Measurements from ENCODE around the gene ESRRA.
A peak's percentile ranks its signal among the peaks of the same experiment; 100 is the strongest.

Gene ESRRA

DNA sequence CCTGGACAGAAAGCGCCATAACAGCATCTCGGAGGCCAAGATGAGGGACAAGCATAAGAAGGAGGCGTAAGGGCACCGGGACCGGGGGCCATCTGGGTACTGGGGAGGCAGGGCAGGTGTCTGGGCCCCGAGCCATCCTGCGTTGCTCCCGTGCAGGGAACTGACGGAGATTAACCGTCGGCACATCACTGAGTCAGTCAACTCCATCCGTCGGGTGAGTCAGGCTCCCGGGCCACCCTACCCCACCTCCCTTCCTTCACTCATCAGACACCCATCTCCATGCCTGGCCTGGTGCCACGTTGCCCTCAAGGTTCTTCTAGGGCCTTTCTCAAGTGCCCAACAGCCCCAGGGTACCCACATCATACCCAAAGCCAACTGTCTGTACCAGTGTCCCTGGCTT lies 39.0 kb upstream of the ESRRA start:
- WGBS (ENCODE audit: insufficient coverage): 98% methylated on average over 14 of the region's 15 CpGs
- CTCF ChIA-PET: interaction anchor here (0.6 to 11.4 kb wide), 4 partner anchors 12 to 67 kb away, joined by 3 to 106 read pairs (median 20); partner anchors contain the start of genes FERMT3, PLCB3 and PPP1R14B
- no peak for DNase-seq
- peaks cover 0 to 46% (median 26%) of the 10 kb centered on the region in 4 experiments for H3K36me3 ChIP-seq (ENCODE audit: control insufficient read depth in 4 of 4, insufficient read depth in 4 of 4, low read length in 3 of 4)
- H3K9me3 ChIP-seq (ENCODE audit: control extremely low read depth in 1 of 5, control insufficient read depth in 4 of 5, insufficient read depth in 2 of 5, low read depth in 1 of 5, low read length in 4 of 5): no peaks in the 10 kb centered on the region
- H3K27ac ChIP-seq (ENCODE audit: insufficient read depth in 1 of 2, low read depth in 1 of 2, low read length in 2 of 2, poor library complexity in 1 of 2, severe bottlenecking in 2 of 2): no peak overlapping the region
- no peak overlapping the region for H3K4me3 ChIP-seq (ENCODE audit: control insufficient read depth in 1 of 7, extremely low read depth in 1 of 7, insufficient read depth in 4 of 7, low read depth in 2 of 7, low read length in 6 of 7)
- peaks cover 4 to 37% (median 32%) of the 10 kb centered on the region in 4 experiments for H3K4me1 ChIP-seq (ENCODE audit: control extremely low read depth in 1 of 4, control insufficient read depth in 4 of 4, insufficient read depth in 4 of 4, low read length in 3 of 4)
- POLR2A ChIA-PET: no interaction called here
- H3K27me3 ChIP-seq (replicated peaks in 2 of 5; ENCODE audit: control insufficient read depth in 4 of 5, insufficient read depth in 5 of 5, low read length in 4 of 5): no peaks in the 10 kb centered on the region

DNA sequence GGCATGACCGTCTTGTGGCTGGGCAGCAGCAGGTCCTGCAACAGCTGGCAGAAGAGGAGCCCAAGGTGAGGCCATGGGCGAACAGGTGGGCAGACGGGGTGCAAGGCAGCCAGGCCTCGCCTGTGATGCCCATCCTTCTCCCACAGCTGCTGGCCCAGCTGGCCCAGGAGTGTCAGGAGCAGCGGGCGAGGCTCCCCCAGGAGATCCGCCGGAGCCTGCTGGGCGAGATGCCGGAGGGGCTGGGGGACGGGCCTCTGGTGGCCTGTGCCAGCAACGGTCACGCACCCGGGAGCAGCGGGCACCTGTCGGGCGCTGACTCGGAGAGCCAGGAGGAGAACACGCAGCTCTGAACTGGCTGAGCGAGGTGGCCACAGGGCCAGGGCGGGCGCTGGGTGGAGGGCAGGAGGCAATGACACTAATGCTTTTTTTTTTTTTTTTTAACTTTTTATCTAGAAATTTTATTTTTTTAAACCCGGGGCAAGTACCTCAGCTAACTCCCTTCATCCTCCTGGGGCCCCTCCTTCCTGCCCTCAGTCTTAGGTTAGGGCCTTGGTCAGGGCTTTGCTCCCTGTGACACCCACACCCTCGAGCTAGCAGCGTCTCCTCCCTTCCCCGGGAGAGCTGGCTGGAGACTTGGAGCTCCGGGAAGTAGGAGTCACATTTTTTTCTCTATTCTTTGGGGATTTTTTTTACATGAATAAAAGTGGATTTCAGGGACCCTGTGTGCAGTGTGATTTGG lies 37.9 kb upstream of the ESRRA start:
- Histone ChIP-seq H3K9me3 (ENCODE audit: control extremely low read depth in 1 of 5, control insufficient read depth in 4 of 5, insufficient read depth in 2 of 5, low read depth in 1 of 5, low read length in 4 of 5) (no peaks in the 10 kb centered on the region), H3K4me1 (ENCODE audit: control extremely low read depth in 1 of 4, control insufficient read depth in 4 of 4, insufficient read depth in 4 of 4, low read length in 3 of 4) (peaks cover 4 to 47% (median 41%) of the 10 kb centered on the region in 4 experiments), H3K36me3 (ENCODE audit: control insufficient read depth in 4 of 4, insufficient read depth in 4 of 4, low read length in 3 of 4) (peaks cover 0 to 38% (median 21%) of the 10 kb centered on the region in 4 experiments), H3K27me3 (replicated peaks in 2 of 5; ENCODE audit: control insufficient read depth in 4 of 5, insufficient read depth in 5 of 5, low read length in 4 of 5) (no peaks in the 10 kb centered on the region), H3K4me3 (ENCODE audit: control insufficient read depth in 1 of 7, extremely low read depth in 1 of 7, insufficient read depth in 4 of 7, low read depth in 2 of 7, low read length in 6 of 7) (peak overlapping the region in 3 of 7 experiments; percentile 32 to 87 (median 76)), H3K27ac (ENCODE audit: insufficient read depth in 1 of 2, low read depth in 1 of 2, low read length in 2 of 2, poor library complexity in 1 of 2, severe bottlenecking in 2 of 2) (peak overlapping the region; percentile 50 to 96)
- CTCF ChIA-PET: interaction anchor here (1.0 to 11.4 kb wide), 8 partner anchors 9 to 77 kb away, joined by 3 to 106 read pairs (median 14); partner anchors contain the start of genes CATSPERZ, FERMT3, PLCB3 and PPP1R14B
- POLR2A ChIA-PET: interaction anchor here (0.6 to 1.4 kb wide), 3 partner anchors 17 to 290 kb away, joined by 3 to 4 read pairs (median 3); partner anchors contain the start of gene FERMT3
- peak in 1 of 3 donors; percentile 16 for DNase-seq
- 95% methylated on average over 17 of the region's 27 CpGs for WGBS (ENCODE audit: insufficient coverage)

DNA sequence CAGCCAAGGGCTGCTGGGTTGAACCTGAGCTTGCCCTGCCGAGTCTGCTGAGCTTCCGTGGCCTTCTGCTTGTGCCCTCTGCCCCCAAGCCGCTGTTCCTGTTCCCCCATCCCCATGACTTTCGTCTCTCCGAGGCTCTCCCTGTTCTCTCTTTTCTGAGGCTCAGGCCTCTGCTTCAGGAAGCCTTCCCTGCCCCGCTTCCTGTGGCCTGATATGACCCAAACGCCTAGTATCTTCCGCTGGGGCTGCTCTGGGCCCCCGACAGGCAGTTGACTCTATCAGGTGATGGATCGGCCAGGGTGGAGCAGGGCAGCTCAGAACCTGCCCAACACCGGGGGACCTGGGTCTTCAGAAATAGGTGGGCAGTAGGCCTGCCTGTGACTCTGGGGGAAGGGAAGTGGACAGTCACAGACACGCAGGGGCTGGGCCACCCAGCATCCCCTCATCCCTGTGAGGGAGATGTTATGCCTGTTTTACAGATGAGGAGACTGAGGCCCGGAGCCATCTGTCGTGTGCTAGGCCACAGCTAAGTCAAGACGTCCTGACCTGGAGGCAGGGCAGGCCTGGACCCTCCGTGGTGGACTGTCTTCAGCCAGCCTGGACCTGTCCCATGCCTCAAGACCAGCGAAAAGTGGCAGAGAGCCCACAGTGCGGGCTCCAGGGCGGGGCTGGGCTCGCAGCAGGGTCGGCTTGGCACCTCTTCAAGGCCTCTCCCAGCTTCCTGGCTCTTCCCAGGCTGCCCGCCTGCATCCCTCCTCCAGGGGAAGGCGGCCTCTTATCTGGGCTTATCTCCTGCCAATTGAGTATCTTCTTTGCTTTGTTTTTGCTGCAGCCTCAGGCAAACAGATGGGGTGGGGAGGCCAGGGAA lies 37.1 kb upstream of the ESRRA start:
- POLR2A ChIA-PET: interaction anchor here (0.5 to 3.9 kb wide), 6 partner anchors 16 to 291 kb away, joined by 3 to 30 read pairs (median 4); partner anchors contain the start of genes BAD, FERMT3, FKBP2 and GPR137
- Histone ChIP-seq H3K4me1 (ENCODE audit: control extremely low read depth in 1 of 4, control insufficient read depth in 4 of 4, insufficient read depth in 4 of 4, low read length in 3 of 4) (peaks cover 4 to 51% (median 41%) of the 10 kb centered on the region in 4 experiments), H3K9me3 (ENCODE audit: control extremely low read depth in 1 of 5, control insufficient read depth in 4 of 5, insufficient read depth in 2 of 5, low read depth in 1 of 5, low read length in 4 of 5) (no peaks in the 10 kb centered on the region), H3K4me3 (ENCODE audit: control insufficient read depth in 1 of 7, extremely low read depth in 1 of 7, insufficient read depth in 4 of 7, low read depth in 2 of 7, low read length in 6 of 7) (peak overlapping the region in 5 of 7 experiments; percentile 76 to 94 (median 87)), H3K27ac (ENCODE audit: insufficient read depth in 1 of 2, low read depth in 1 of 2, low read length in 2 of 2, poor library complexity in 1 of 2, severe bottlenecking in 2 of 2) (peak overlapping the region; percentile 88 to 96), H3K36me3 (ENCODE audit: control insufficient read depth in 4 of 4, insufficient read depth in 4 of 4, low read length in 3 of 4) (peaks cover 0 to 34% (median 15%) of the 10 kb centered on the region in 4 experiments), H3K27me3 (replicated peaks in 2 of 5; ENCODE audit: control insufficient read depth in 4 of 5, insufficient read depth in 5 of 5, low read length in 4 of 5) (no peaks in the 10 kb centered on the region)
- WGBS (ENCODE audit: insufficient coverage): 25% methylated on average over 18 of the region's 23 CpGs
- CTCF ChIA-PET: interaction anchor here (0.8 to 11.4 kb wide), 13 partner anchors 10 to 78 kb away, joined by 3 to 106 read pairs (median 4); partner anchors contain the start of genes CATSPERZ, FERMT3, FKBP2 and PLCB3
- DNase-seq: peak in 2 of 3 donors; percentile 18 to 27

DNA sequence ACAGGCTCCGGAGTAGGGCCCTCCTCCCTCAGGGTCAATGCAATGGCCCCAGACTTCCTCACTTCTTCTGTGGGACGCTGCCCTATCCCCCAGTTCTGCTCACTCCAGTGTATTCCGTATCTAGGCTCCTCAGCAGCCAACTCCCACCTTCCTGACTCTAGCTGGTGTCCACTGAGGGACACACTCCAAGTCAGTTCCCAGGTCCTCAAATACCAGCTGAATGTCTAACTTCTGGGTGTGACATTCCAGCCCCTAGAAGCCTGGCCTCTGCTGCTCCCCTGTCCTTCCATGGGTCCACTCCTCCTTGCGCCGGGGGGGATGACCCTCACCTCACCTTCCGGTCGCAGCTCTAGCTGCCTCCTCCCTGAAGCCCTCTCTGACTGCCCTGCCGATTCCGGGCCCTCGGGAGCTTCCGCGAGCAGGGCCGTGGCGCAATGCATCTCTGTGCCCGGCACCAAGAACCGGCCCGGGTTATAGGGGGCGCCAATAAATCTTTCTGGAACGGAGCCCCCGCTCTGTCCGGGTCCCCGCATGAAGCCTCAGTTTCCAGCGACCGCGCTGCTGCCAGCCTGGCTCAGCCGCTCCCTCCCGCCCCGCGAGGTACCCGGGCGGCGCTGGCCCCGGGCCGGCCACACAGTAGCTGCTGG lies 36.3 kb upstream of the ESRRA start:
- peak in 2 of 3 donors; percentile 31 to 42 for DNase-seq
- peak overlapping the region; percentile 76 to 94 (median 86) for H3K4me3 ChIP-seq (ENCODE audit: control insufficient read depth in 1 of 7, extremely low read depth in 1 of 7, insufficient read depth in 4 of 7, low read depth in 2 of 7, low read length in 6 of 7)
- WGBS (ENCODE audit: insufficient coverage): 0% methylated on average over 31 of the region's 34 CpGs
- POLR2A ChIA-PET: interaction anchor here (0.5 to 3.9 kb wide), 7 partner anchors 16 to 291 kb away, joined by 3 to 30 read pairs (median 4); partner anchors contain the start of genes BAD, FERMT3, FKBP2 and GPR137
- CTCF ChIA-PET: interaction anchor here (0.8 to 11.4 kb wide), 10 partner anchors 10 to 63 kb away, joined by 3 to 106 read pairs (median 9); partner anchors contain the start of genes CATSPERZ, FERMT3, FKBP2 and PLCB3
- H3K27me3 ChIP-seq (replicated peaks in 2 of 5; ENCODE audit: control insufficient read depth in 4 of 5, insufficient read depth in 5 of 5, low read length in 4 of 5): no peaks in the 10 kb centered on the region
- H3K27ac ChIP-seq (ENCODE audit: insufficient read depth in 1 of 2, low read depth in 1 of 2, low read length in 2 of 2, poor library complexity in 1 of 2, severe bottlenecking in 2 of 2): peak overlapping the region; percentile 88 to 96
- H3K4me1 ChIP-seq (ENCODE audit: control extremely low read depth in 1 of 4, control insufficient read depth in 4 of 4, insufficient read depth in 4 of 4, low read length in 3 of 4): peaks cover 4 to 51% (median 41%) of the 10 kb centered on the region in 4 experiments
- H3K9me3 ChIP-seq (ENCODE audit: control extremely low read depth in 1 of 5, control insufficient read depth in 4 of 5, insufficient read depth in 2 of 5, low read depth in 1 of 5, low read length in 4 of 5): no peaks in the 10 kb centered on the region
- peaks cover 0 to 26% (median 10%) of the 10 kb centered on the region in 4 experiments for H3K36me3 ChIP-seq (ENCODE audit: control insufficient read depth in 4 of 4, insufficient read depth in 4 of 4, low read length in 3 of 4)

DNA sequence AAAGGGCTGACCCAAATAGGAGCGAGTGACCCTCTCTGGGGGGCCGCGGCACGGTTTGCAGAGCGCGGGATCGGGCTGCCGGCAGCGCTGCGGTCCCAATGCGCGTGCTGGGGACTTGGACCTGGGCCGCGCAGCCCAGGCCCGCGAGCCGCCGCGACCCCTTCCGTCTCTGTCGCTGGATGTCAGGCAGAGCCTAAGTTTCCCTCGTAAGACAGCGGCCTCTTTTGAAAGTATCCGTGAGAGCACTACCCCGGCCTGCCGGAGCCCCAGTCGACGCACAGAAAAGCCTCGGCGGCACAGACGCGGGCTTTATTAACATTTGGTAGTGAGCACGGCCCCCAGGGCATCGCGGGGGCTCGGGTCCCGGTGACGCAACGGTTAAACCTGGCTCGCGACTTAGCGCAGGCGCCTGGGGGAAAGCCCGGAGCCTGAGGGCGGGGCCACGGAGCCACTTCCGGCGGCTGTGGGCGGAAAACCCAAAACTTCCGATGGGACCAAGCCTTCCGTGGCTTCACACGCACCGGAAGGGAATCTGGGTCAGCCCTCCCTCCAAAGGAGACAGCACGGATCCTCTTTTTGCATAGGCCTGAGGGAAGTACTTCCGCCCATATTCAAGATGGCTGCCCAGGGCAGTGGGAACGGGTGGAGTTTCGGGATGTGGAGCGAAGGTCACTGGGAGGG lies 35.6 kb upstream of the ESRRA start:
- peaks cover 4 to 51% (median 41%) of the 10 kb centered on the region in 4 experiments for H3K4me1 ChIP-seq (ENCODE audit: control extremely low read depth in 1 of 4, control insufficient read depth in 4 of 4, insufficient read depth in 4 of 4, low read length in 3 of 4)
- peak; percentile 98 to 99 (median 99) for DNase-seq
- H3K36me3 ChIP-seq (ENCODE audit: control insufficient read depth in 4 of 4, insufficient read depth in 4 of 4, low read length in 3 of 4): peaks cover 0 to 20% (median 6%) of the 10 kb centered on the region in 4 experiments
- no peaks in the 10 kb centered on the region for H3K27me3 ChIP-seq (replicated peaks in 2 of 5; ENCODE audit: control insufficient read depth in 4 of 5, insufficient read depth in 5 of 5, low read length in 4 of 5)
- CTCF ChIA-PET: interaction anchor here (0.8 to 11.4 kb wide), 10 partner anchors 11 to 64 kb away, joined by 3 to 106 read pairs (median 14); partner anchors contain the start of genes BAD, CATSPERZ, FERMT3 and FKBP2
- H3K4me3 ChIP-seq (ENCODE audit: control insufficient read depth in 1 of 7, extremely low read depth in 1 of 7, insufficient read depth in 4 of 7, low read depth in 2 of 7, low read length in 6 of 7): peak overlapping the region; percentile 76 to 94 (median 86)
- H3K27ac ChIP-seq (ENCODE audit: insufficient read depth in 1 of 2, low read depth in 1 of 2, low read length in 2 of 2, poor library complexity in 1 of 2, severe bottlenecking in 2 of 2): peak overlapping the region; percentile 88 to 96
- H3K9me3 ChIP-seq (ENCODE audit: control extremely low read depth in 1 of 5, control insufficient read depth in 4 of 5, insufficient read depth in 2 of 5, low read depth in 1 of 5, low read length in 4 of 5): no peaks in the 10 kb centered on the region
- POLR2A ChIA-PET: interaction anchor here (0.6 to 3.9 kb wide), 8 partner anchors 15 to 1624 kb away, joined by 3 to 30 read pairs (median 8); partner anchors contain the start of genes BAD, FERMT3, FKBP2 and GPR137
- WGBS (ENCODE audit: insufficient coverage): 0% methylated on average over 48 of the region's 58 CpGs
